ENCODE measurements around the gene SLC25A28. TPM values are rescaled to one million over a fixed set of nuclear protein-coding genes. Genes with fewer than 3 reads are reported as not detected.

The SLC25A28 gene
- total RNA-seq, 2 donors from 2014 or later: 15.5 to 17.5 TPM

- peak; percentile 97 for DNase-seq (ENCODE audit: low spot score)
- Histone ChIP-seq H3K9me3 (no peaks in the 10 kb centered on the region), H3K36me3 (no peaks in the 10 kb centered on the region), H3K4me3 (peak overlapping the region; percentile 83 to 93), H3K4me1 (peaks cover 0 to 38% of the 10 kb centered on the region in 2 donors), H3K27ac (peak overlapping the region; percentile 97 to 100), H3K27me3 (no peaks in the 10 kb centered on the region)
- no peak for TF ChIP-seq CTCF (IDR thresholded peaks at IDR 0.05)
These were observed 643 bp upstream of the SLC25A28 start for GRCh38 chr10:99620711-99621453.

GRCh38 chr10:99619090-99619800, 994 bp downstream of the SLC25A28 start:
- H3K9me3 ChIP-seq: no peaks in the 10 kb centered on the region
- H3K27ac ChIP-seq: peak overlapping the region; percentile 97 to 100
- H3K36me3 ChIP-seq: no peaks in the 10 kb centered on the region
- H3K27me3 ChIP-seq: no peaks in the 10 kb centered on the region
- no peak for TF ChIP-seq CTCF (IDR thresholded peaks at IDR 0.05)
- DNase-seq (ENCODE audit: low spot score): no peak
- peaks cover 0 to 42% of the 10 kb centered on the region in 2 donors for H3K4me1 ChIP-seq
- H3K4me3 ChIP-seq: peak overlapping the region; percentile 83 to 93

GRCh38 chr10:99617696-99618095, 2.5 kb downstream of the SLC25A28 start:
- Histone ChIP-seq H3K27ac (peak overlapping the region in 1 of 2 donors; percentile 44), H3K4me3 (no peak overlapping the region), H3K4me1 (peaks cover 0 to 42% of the 10 kb centered on the region in 2 donors), H3K9me3 (no peaks in the 10 kb centered on the region), H3K36me3 (peaks cover 8% of the 10 kb centered on the region), H3K27me3 (no peaks in the 10 kb centered on the region)
- DNase-seq (ENCODE audit: low spot score): no peak
- no peak for TF ChIP-seq CTCF (IDR thresholded peaks at IDR 0.05)

GRCh38 chr10:99615426-99615825, 4.8 kb downstream of the SLC25A28 start:
- H3K27me3 ChIP-seq: no peaks in the 10 kb centered on the region
- no peak overlapping the region for H3K4me3 ChIP-seq
- no peak for DNase-seq (ENCODE audit: low spot score)
- no peaks in the 10 kb centered on the region for H3K9me3 ChIP-seq
- TF ChIP-seq CTCF (IDR thresholded peaks at IDR 0.05): no peak
- H3K4me1 ChIP-seq: peaks cover 0 to 39% of the 10 kb centered on the region in 2 donors
- peaks cover 21% of the 10 kb centered on the region for H3K36me3 ChIP-seq
- no peak overlapping the region for H3K27ac ChIP-seq

GRCh38 chr10:99612167-99612831, 7.9 kb downstream of the SLC25A28 start:
- H3K27me3 ChIP-seq: no peaks in the 10 kb centered on the region
- peak; percentile 69 to 89 for TF ChIP-seq CTCF (IDR thresholded peaks at IDR 0.05)
- H3K27ac ChIP-seq: no peak overlapping the region
- H3K4me1 ChIP-seq: peaks cover 0 to 19% of the 10 kb centered on the region in 2 donors
- DNase-seq (ENCODE audit: low spot score): no peak
- peaks cover 33% of the 10 kb centered on the region for H3K36me3 ChIP-seq
- H3K9me3 ChIP-seq: no peaks in the 10 kb centered on the region
- H3K4me3 ChIP-seq: no peak overlapping the region
